HepG2 (cell line): ENCODE results near the gene ATP6V0E2. TPM values are rescaled to one million over a fixed set of nuclear protein-coding genes. Genes with fewer than 3 reads are reported as not detected.

Experiments
- ATAC-seq: fragments of 200-7000 bp; cut with Tn5 transposase; 3 replicates; pipeline ENCODE4 v1.9.1; 2020; ENCODE audit warnings: mild to moderate bottlenecking, moderate library complexity
- BruUV-seq: library from RNA; stranded (reverse); fragments of 400-500 nt; replicated peaks from 2 replicates; lab custom pipeline; 2021; lab: Mats Ljungman, UMichigan
- CTCF ChIA-PET: fragments of 300-600 bp; formaldehyde crosslinking; extraction: SDS; loops from one replicate; lab custom pipeline; 2021; ENCODE audit warnings: low total read pairs, inconsistent platforms, low intra/inter-chr PET ratio; lab: Yijun Ruan, JAX
- POLR2A ChIA-PET: fragments of 350-600 bp; sonication (Branson Sonifier 250); formaldehyde crosslinking; loops from one replicate; lab custom pipeline; 2020; ENCODE audit warnings: antibody characterized with exemption, inconsistent platforms; lab: Yijun Ruan, JAX
- DNase-seq: peaks from one replicate; pipeline ENCODE4 v3.0.0-alpha.2; 2015; ENCODE audit warnings: low spot score
- FAIRE-seq: peaks from 3 replicates; lab custom pipeline; 2011; peaks lifted over from hg19 to GRCh38; lab: Jason Lieb, UNC
- H2AFZ ChIP-seq: one replicate; pipeline ENCODE4 v1.6.1; 2011; ENCODE audit warnings: low read length, inconsistent platforms
- H3K27ac ChIP-seq: fragments of 300-600 bp; 3 replicates; pipeline ENCODE4 v1.8.0; 2011; ENCODE audit warnings: mixed run types, mild to moderate bottlenecking, mixed read lengths, low read length, inconsistent platforms; ENCODE audit not compliant: insufficient read depth; ENCODE audit errors: extremely low read length
- H3K27me3 ChIP-seq, 2 experiments: fragments of 200-600 bp in 1 of 2; 2 replicates in 1 of 2; 3 replicates in 1 of 2; pipeline versions ENCODE4 v1.6.0 to v1.8.0; 2011; ENCODE audit warnings: low read length in 2 of 2, mild to moderate bottlenecking in 2 of 2, moderate library complexity in 2 of 2, inconsistent platforms in 1 of 2; ENCODE audit not compliant: insufficient read depth in 2 of 2, control insufficient read depth in 1 of 2
- H3K36me3 ChIP-seq, 2 experiments: fragments of 200-600 bp in 1 of 2; replicated peaks in 1 of 2; 2 replicates in 1 of 2; 3 replicates in 1 of 2; pipeline versions ENCODE4 v1.5.1 to v1.8.0; 2011; ENCODE audit warnings: low read length in 2 of 2, inconsistent platforms in 1 of 2; ENCODE audit not compliant: insufficient read depth in 2 of 2, control insufficient read depth in 1 of 2
- H3K4me1 ChIP-seq: 2 replicates; pipeline ENCODE4 v1.5.1; 2012; ENCODE audit warnings: low read length, inconsistent platforms; ENCODE audit not compliant: insufficient read depth
- H3K4me2 ChIP-seq: 2 replicates; pipeline ENCODE4 v1.6.0; 2011; ENCODE audit warnings: low read depth, low read length, inconsistent platforms
- H3K4me3 ChIP-seq, 3 experiments: fragments of 200-600 bp in 1 of 3; sonication (generic), shearing (Covaris generic) in 1 of 3; replicated peaks in 1 of 3; 2 replicates each; pipeline ENCODE4 v1.5.1; 2011 to 2016; ENCODE audit warnings: low read length in 3 of 3, inconsistent platforms in 2 of 3, low read depth in 2 of 3, mild to moderate bottlenecking in 2 of 3, control low read depth in 1 of 3, mixed read lengths in 1 of 3; ENCODE audit not compliant: insufficient read depth in 1 of 3
- H3K79me2 ChIP-seq: one replicate; pipeline ENCODE4 v1.6.1; 2011; ENCODE audit warnings: low read length, inconsistent platforms; ENCODE audit not compliant: insufficient read depth
- H3K9ac ChIP-seq: 2 replicates; pipeline ENCODE4 v1.6.0; 2011; ENCODE audit warnings: mild to moderate bottlenecking, low read depth, low read length, inconsistent platforms; ENCODE audit not compliant: insufficient read depth
- H3K9me3 ChIP-seq: 2 replicates; pipeline ENCODE4 v1.5.1; 2012; ENCODE audit warnings: mild to moderate bottlenecking, low read length
- H4K20me1 ChIP-seq: 2 replicates; pipeline ENCODE4 v1.6.0; 2011; ENCODE audit warnings: inconsistent platforms, mild to moderate bottlenecking, low read length, moderate library complexity; ENCODE audit not compliant: insufficient read depth
- FOXC1 ChIP-seq: sonication (generic); formaldehyde crosslinking; IDR thresholded peaks from 2 replicates; pipeline ENCODE4 v1.8.0; 2022; ENCODE audit warnings: mild to moderate bottlenecking, missing genetic modification reagents, borderline replicate concordance
- HNRNPK ChIP-seq: fragments of 200-400 bp; formaldehyde crosslinking; IDR thresholded peaks from 2 replicates; pipeline ENCODE4 v1.6.1; 2018; ENCODE audit warnings: low read length, low read depth, moderate library complexity, mild to moderate bottlenecking; ENCODE audit not compliant: poor library complexity, severe bottlenecking
- MATR3 ChIP-seq: sonication (generic); formaldehyde crosslinking; IDR thresholded peaks from 2 replicates; pipeline ENCODE4 v1.4.0; 2020; ENCODE audit warnings: missing genetic modification reagents
- MED13 ChIP-seq: sonication (generic); formaldehyde crosslinking; IDR thresholded peaks from 2 replicates; pipeline ENCODE4 v1.5.0; 2020; ENCODE audit warnings: missing genetic modification reagents
- ZNF24 ChIP-seq: fragments of 450-650 bp; IDR thresholded peaks from 2 replicates; pipeline ENCODE4 v1.6.1; 2017; ENCODE audit warnings: antibody characterized with exemption, mild to moderate bottlenecking
- ZNF44 ChIP-seq: sonication (generic); formaldehyde crosslinking; IDR thresholded peaks from 2 replicates; pipeline ENCODE4 v1.5.1; 2020; ENCODE audit warnings: mild to moderate bottlenecking, missing genetic modification reagents
- ZNF556 ChIP-seq: sonication (generic); formaldehyde crosslinking; IDR thresholded peaks from 2 replicates; pipeline ENCODE4 v1.4.0; 2020; ENCODE audit warnings: mild to moderate bottlenecking, missing genetic modification reagents, borderline replicate concordance
- ZNF567 ChIP-seq: sonication (generic); formaldehyde crosslinking; IDR thresholded peaks from 2 replicates; pipeline ENCODE4 v1.8.1; 2023; ENCODE audit warnings: mild to moderate bottlenecking, missing genetic modification reagents, borderline replicate concordance
- ZNF724P ChIP-seq: sonication (generic); formaldehyde crosslinking; IDR thresholded peaks from 2 replicates; pipeline ENCODE4 v1.8.0; 2022; ENCODE audit warnings: missing genetic modification reagents, borderline replicate concordance
- ZNF746 ChIP-seq: sonication (generic); formaldehyde crosslinking; IDR thresholded peaks from 2 replicates; pipeline ENCODE4 v1.8.0; 2022; ENCODE audit warnings: mild to moderate bottlenecking, missing genetic modification reagents
- ZNF747 ChIP-seq: sonication (generic); formaldehyde crosslinking; IDR thresholded peaks from 2 replicates; pipeline ENCODE4 v1.8.1; 2023; ENCODE audit warnings: missing genetic modification reagents, mild to moderate bottlenecking, borderline replicate concordance
- ZSCAN12 ChIP-seq: sonication (generic); formaldehyde crosslinking; IDR thresholded peaks from 2 replicates; pipeline ENCODE4 v1.9.0; 2021; ENCODE audit warnings: mild to moderate bottlenecking, missing genetic modification reagents
- WGBS: methylation state at CpG from one replicate; pipeline ENCODE4 v1.1.6; 2017; ENCODE audit warnings: low lambda C conversion rate; 5-methylcytosine and 5-hydroxymethylcytosine counted together
- in situ Hi-C: cut with HindIII; loops from 2 replicates; pipeline ENCODE4 v1.10.0; 2017; ENCODE audit warnings: low pct_unique_long_range_greater_than_20kb; ENCODE audit not compliant: extremely low pct_ligation_motif_present
- intact Hi-C: fragments of 100-400 bp; cut with micrococcal nuclease; formaldehyde crosslinking; loops from one replicate; pipeline ENCODE4 v1.10.0; 2022; ENCODE audit not compliant: unreplicated experiment
- polyA plus RNA-seq, 8 experiments: library from polyadenylated mRNA; depleted of rRNA in 3 of 8; stranded (reverse) in 7 of 8; unstranded in 1 of 8; fragments of >200 nt; fragmentation: Illumina TruSeq in 4 of 8; extraction: Trizol in 4 of 8; gene quantifications; 2 replicates each; pipeline versions ENCODE4 v1.2.1 to v1.2.3, GENCODE V29; 2011 to 2016; ENCODE audit warnings: low read depth in 4 of 8, missing spikeins in 1 of 8, mixed read lengths in 1 of 8; ENCODE audit not compliant: insufficient read depth in 1 of 8
- total RNA-seq, 5 experiments: library from RNA; depleted of rRNA; stranded (reverse); fragments of >200 nt; fragmentation: Illumina TruSeq; extraction: Trizol; gene quantifications; 2 replicates each; pipeline ENCODE4 v1.2.3, GENCODE V29; 2016; ENCODE audit warnings: low read depth in 1 of 5
- TF ChIP-seq, protein P1 (sequence below): sonication (generic); formaldehyde crosslinking; IDR thresholded peaks from 2 replicates; pipeline ENCODE4 v1.9.0; 2021; ENCODE audit warnings: missing genetic modification reagents, mild to moderate bottlenecking, borderline replicate concordance
- TF ChIP-seq, protein P2 (sequence below): fragments of 450-650 bp; IDR thresholded peaks from 2 replicates; pipeline ENCODE4 v1.6.1; 2016
- TF ChIP-seq, protein P3 (sequence below): sonication (generic); formaldehyde crosslinking; IDR thresholded peaks from 2 replicates; pipeline ENCODE4 v1.4.0; 2020; ENCODE audit warnings: missing genetic modification reagents
- TF ChIP-seq, protein P4 (sequence below): sonication (generic); formaldehyde crosslinking; IDR thresholded peaks from 2 replicates; pipeline ENCODE4 v1.4.0; 2020; ENCODE audit warnings: mild to moderate bottlenecking, missing genetic modification reagents

The ATP6V0E2 gene
- total and polyA plus RNA-seq, 2 of the 13 experiments (the other 11 are each of a cell fraction or from before 2014, with no cell fraction given): 36.8 to 203 TPM

DNA sequence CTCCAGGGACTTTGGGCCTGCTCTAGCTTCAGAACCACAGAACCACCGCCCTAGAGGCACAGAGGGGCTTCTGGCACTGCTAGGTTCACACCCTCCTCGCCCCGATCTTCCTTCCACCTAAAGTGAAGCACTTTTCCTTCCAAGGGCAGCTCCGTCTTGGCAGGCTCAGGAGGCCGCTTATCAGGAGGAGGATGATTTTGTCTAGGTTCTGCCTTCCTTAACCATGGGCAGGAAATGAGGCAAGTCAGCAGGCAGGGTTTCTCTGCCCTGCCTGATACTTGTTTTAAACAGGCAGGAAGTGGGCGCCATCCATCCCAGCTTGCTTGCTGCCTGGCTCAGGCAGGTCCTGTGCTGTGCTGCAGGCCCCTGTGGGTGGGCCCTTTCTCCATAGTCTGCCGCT, 8.3 kb upstream of the ATP6V0E2 start:
- Histone ChIP-seq H3K4me3 (no peak overlapping the region), H3K27me3 (peaks cover 0 to 8% of the 10 kb centered on the region in 2 experiments; a peak in 1 of 5 replicates), H4K20me1 (no peaks in the 10 kb centered on the region), H3K27ac (no peak overlapping the region), H3K9me3 (no peaks in the 10 kb centered on the region), H2AFZ (no peak overlapping the region), H3K4me1 (no peaks in the 10 kb centered on the region), H3K36me3 (no peaks in the 10 kb centered on the region), H3K9ac (no peak overlapping the region), H3K79me2 (no peaks in the 10 kb centered on the region)
- intact Hi-C loops (no loop called here), in situ Hi-C loops (loop anchor here (25.0 kb wide), 1 partner anchor 172 kb away; no protein-coding TSS in a partner anchor)
- FAIRE-seq: no peak
- WGBS: 42% methylated on average over 4 of the region's 7 CpGs
- ChIA-PET CTCF (no interaction called here), POLR2A (no interaction called here)
- ATAC-seq: no peak
- DNase-seq: no peak
- BruUV-seq: no TSS peak
- no peak for TF ChIP-seq ZNF567 (CRISPR knock-in tag)
- no peak for TF ChIP-seq ZNF746 (CRISPR knock-in tag)
- TF ChIP-seq, protein P1, sequence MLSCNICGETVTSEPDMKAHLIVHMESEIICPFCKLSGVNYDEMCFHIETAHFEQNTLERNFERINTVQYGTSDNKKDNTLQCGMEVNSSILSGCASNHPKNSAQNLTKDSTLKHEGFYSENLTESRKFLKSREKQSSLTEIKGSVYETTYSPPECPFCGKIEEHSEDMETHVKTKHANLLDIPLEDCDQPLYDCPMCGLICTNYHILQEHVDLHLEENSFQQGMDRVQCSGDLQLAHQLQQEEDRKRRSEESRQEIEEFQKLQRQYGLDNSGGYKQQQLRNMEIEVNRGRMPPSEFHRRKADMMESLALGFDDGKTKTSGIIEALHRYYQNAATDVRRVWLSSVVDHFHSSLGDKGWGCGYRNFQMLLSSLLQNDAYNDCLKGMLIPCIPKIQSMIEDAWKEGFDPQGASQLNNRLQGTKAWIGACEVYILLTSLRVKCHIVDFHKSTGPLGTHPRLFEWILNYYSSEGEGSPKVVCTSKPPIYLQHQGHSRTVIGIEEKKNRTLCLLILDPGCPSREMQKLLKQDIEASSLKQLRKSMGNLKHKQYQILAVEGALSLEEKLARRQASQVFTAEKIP (CRISPR knock-in tag): no peak
- no peak for TF ChIP-seq ZNF44 (CRISPR knock-in tag)
- no peak for TF ChIP-seq ZNF24
- TF ChIP-seq ZNF556 (CRISPR knock-in tag): no peak
- TF ChIP-seq ZNF724P: no peak
- TF ChIP-seq ZNF747 (CRISPR knock-in tag): no peak
- TF ChIP-seq, protein P2, sequence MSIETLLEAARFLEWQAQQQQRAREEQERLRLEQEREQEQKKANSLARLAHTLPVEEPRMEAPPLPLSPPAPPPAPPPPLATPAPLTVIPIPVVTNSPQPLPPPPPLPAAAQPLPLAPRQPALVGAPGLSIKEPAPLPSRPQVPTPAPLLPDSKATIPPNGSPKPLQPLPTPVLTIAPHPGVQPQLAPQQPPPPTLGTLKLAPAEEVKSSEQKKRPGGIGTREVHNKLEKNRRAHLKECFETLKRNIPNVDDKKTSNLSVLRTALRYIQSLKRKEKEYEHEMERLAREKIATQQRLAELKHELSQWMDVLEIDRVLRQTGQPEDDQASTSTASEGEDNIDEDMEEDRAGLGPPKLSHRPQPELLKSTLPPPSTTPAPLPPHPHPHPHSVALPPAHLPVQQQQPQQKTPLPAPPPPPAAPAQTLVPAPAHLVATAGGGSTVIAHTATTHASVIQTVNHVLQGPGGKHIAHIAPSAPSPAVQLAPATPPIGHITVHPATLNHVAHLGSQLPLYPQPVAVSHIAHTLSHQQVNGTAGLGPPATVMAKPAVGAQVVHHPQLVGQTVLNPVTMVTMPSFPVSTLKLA: no peak
- TF ChIP-seq, protein P3, sequence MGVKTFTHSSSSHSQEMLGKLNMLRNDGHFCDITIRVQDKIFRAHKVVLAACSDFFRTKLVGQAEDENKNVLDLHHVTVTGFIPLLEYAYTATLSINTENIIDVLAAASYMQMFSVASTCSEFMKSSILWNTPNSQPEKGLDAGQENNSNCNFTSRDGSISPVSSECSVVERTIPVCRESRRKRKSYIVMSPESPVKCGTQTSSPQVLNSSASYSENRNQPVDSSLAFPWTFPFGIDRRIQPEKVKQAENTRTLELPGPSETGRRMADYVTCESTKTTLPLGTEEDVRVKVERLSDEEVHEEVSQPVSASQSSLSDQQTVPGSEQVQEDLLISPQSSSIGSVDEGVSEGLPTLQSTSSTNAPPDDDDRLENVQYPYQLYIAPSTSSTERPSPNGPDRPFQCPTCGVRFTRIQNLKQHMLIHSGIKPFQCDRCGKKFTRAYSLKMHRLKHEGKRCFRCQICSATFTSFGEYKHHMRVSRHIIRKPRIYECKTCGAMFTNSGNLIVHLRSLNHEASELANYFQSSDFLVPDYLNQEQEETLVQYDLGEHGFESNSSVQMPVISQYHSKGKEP: no peak
- TF ChIP-seq FOXC1 (CRISPR knock-in tag): no peak
- TF ChIP-seq MED13: no peak
- TF ChIP-seq, protein P4, sequence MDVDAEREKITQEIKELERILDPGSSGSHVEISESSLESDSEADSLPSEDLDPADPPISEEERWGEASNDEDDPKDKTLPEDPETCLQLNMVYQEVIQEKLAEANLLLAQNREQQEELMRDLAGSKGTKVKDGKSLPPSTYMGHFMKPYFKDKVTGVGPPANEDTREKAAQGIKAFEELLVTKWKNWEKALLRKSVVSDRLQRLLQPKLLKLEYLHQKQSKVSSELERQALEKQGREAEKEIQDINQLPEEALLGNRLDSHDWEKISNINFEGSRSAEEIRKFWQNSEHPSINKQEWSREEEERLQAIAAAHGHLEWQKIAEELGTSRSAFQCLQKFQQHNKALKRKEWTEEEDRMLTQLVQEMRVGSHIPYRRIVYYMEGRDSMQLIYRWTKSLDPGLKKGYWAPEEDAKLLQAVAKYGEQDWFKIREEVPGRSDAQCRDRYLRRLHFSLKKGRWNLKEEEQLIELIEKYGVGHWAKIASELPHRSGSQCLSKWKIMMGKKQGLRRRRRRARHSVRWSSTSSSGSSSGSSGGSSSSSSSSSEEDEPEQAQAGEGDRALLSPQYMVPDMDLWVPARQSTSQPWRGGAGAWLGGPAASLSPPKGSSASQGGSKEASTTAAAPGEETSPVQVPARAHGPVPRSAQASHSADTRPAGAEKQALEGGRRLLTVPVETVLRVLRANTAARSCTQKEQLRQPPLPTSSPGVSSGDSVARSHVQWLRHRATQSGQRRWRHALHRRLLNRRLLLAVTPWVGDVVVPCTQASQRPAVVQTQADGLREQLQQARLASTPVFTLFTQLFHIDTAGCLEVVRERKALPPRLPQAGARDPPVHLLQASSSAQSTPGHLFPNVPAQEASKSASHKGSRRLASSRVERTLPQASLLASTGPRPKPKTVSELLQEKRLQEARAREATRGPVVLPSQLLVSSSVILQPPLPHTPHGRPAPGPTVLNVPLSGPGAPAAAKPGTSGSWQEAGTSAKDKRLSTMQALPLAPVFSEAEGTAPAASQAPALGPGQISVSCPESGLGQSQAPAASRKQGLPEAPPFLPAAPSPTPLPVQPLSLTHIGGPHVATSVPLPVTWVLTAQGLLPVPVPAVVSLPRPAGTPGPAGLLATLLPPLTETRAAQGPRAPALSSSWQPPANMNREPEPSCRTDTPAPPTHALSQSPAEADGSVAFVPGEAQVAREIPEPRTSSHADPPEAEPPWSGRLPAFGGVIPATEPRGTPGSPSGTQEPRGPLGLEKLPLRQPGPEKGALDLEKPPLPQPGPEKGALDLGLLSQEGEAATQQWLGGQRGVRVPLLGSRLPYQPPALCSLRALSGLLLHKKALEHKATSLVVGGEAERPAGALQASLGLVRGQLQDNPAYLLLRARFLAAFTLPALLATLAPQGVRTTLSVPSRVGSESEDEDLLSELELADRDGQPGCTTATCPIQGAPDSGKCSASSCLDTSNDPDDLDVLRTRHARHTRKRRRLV: no peak
- no peak for TF ChIP-seq HNRNPK
- no peak for TF ChIP-seq ZSCAN12 (CRISPR knock-in tag)
- no peak for TF ChIP-seq MATR3
- TF ChIP-seq, all 625 proteins: peak for 0
- H3K4me2 ChIP-seq: no peak overlapping the region
